ENCODE data around the gene ERICH3.
"Not testable (repeated sequence)": the region's sequence is repeated elsewhere in the genome, so short reads cannot be mapped to it uniquely, and the experiment has no call there.

ERICH3 gene

DNA sequence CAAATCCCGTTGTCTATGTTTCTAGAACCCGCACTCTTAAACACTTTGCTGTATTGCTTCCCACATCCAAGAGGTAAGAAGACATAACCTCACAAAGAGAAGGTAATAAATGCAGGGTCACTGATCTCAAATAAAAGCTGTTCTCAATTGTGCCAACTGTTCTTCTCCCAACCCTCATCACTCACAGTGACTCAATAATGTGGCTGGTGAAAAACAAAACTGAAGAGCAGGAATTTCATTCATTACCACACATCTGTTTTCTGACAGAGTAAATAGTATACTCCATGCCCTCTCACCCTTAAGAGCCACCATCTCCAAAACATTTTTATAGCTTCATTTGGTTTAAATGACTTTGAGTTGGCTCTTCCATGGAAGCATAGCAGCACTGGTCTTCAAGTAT is 6.2 kb upstream of the ERICH3 start:
- in situ Hi-C loops (cut with MboI; ENCODE audit: low sequenced_read_pairs), result no loop called here

DNA sequence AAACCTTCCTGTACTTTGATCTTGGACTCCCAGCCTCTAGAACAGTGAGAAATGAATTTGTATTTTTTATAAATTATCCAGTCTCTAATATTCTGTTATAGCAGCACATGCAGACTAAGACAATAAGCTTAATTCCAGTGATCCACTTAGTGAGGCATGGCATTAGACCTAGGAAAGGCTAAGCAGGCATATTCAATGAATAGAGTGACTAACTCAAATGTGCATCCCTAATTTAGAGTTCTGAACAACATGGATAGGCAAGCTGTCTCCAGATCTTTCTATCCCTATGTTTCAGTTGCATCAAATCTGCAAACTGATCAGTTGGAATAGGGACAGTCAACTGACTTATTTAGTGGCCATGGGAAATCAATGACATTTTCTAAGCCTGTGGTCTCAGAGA is 4.3 kb upstream of the ERICH3 start:
- in situ Hi-C loops (cut with MboI; ENCODE audit: low sequenced_read_pairs), result no loop called here

DNA sequence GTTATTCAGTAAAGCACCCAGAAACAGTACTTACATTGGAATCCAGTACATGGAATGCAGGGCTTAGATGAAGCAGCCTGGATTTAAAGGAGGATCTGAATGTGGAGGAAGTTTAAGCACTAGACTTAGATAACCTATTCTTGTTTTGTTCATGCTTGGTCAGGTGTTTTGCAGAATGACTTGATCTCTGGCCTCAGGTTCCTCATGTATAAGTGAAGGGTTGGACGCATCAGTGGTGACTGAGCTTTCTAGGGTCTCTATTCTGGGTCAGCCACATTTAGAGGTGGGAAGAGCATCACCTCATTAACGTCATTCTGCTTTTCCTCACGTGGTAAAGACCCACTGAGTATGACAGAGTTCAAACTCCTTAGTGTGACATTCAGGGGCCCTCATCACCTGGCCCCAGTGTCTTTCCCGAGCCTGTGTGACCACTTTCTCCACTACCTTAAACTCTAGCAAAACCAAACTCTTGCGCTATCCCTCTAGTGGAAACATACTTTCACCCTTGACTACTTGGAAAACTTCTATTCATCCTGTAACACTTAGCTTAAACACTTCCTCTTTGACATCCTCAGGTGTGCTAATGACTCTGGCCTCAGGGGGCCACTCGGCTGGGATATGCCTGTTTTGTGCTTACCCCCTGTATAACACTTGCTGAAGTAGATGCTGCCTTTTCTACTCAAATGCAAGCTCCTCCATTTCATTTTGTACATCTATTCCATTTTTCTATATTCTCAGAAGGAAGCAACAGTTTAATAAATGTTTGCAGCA is 871 bp upstream of the ERICH3 start:
- in situ Hi-C loops (cut with MboI; ENCODE audit: low sequenced_read_pairs), result no loop called here

DNA sequence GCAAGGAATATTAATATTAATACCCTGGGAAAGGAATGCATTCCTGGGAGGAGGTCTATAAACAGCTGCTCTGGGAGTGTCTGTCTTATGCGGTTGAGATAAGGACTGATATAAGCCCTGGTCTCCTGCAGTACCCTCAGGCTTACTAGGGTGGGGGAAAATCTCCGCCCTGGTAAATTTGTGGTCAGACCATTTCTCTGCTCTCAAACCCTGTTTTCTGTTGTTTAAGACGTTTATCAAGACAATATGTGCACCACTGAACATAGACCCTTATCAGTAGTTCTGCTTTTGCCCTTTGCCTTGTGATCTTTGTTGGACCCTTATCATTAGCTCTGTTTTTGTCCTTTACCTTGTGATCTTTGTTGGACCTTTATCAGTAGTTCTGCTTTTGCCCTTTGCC is 2.7 kb downstream of the ERICH3 start:
- in situ Hi-C loops (cut with MboI; ENCODE audit: low sequenced_read_pairs), result not testable (repeated sequence)

DNA sequence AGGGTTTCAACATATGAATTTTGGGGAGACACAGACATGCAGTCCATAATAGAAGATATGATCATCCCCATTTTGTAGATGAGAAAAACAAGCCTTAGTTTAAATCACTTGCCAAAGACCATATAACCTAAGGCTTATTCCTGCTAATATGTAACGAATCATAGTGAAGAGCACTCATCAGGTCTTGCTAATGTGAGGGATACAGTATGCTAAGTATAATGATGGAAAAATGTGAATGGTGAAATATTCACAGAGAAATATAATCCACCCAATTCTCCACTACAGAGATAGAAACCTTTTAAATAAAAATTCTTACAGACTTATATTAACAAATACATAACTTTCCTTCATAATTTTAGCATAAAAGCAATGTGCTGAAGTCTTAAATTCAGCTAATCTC is 18.9 kb downstream of the ERICH3 start:
- in situ Hi-C loops (cut with MboI; ENCODE audit: low sequenced_read_pairs), result no loop called here

DNA sequence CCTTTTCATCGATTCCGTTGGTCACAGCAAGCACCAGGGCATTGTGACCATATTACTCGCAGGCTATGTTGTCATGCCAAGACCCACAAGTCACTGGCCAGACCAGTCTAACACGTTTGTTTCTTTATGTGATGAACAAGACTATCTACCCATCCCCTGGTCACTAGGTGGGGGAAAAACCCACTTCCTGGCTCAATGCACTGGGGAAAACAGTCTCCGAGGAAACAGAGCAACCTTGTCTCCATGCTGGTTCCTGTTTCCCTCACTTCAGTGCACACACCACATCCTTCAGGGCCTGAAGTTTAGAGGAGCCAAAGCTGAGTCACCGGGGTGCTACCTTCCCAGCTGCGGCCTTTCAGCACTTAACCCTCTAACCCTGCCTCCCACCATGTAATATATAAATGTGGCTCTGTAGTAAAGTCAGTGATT is 20.9 kb downstream of the ERICH3 start:
- in situ Hi-C loops (cut with MboI; ENCODE audit: low sequenced_read_pairs), result no loop called here

DNA sequence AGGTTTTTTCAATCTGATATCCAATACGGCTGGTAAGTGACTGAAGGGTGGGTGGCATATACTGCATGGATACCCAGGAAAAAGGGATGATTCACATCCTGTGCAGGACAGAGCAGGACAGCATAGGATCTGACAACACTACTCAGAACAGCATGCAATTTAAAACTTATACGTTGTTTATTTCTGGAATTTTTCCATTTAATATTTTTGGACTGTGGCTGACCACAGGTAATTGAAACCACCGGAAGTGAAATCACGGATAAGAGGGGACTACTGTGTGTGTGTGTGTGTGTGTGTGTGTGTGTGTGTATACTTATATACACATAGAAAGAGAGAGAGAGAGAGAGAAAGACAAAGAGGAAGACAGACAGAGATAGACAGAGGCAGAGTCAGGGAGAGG is 23.0 kb downstream of the ERICH3 start:
- in situ Hi-C loops (cut with MboI; ENCODE audit: low sequenced_read_pairs), result no loop called here

DNA sequence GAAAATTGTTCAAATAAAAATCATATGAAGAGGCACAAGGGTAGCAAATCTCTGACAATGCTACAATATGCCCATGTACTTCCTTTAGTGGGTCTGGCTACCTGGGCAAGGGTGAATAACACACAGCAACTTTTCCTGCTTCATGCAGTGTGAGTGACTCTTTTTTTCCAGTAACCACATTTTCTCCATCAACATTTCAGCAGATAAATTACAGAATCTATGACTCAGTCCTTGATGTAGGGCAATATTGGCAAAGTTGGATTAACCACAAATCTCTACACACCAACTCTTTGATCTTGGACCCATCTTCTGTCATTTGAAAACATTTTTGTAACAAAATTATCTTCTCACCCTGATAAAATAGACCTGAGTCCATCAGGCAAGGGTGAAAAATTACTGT is 31.7 kb downstream of the ERICH3 start:
- in situ Hi-C loops (cut with MboI; ENCODE audit: low sequenced_read_pairs), result no loop called here

DNA sequence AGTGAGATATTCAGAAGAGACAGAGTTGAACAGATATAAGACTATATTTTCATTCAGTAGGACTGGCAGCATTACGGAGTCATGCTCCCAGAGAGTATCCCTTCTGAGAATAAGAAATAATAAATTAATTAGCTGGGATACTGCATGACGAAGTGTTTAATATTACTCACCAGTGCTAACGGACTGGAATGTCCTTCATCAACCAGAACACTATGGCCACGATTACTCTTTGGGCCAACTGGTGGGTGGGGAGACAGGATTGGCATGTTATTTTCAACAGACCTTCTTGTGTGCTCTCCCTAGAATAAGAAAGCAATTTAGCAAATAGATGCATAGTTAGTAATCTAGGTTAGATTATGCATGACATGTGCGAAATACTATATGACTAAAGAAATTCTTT is 32.4 kb downstream of the ERICH3 start:
- in situ Hi-C loops (cut with MboI; ENCODE audit: low sequenced_read_pairs), result no loop called here

DNA sequence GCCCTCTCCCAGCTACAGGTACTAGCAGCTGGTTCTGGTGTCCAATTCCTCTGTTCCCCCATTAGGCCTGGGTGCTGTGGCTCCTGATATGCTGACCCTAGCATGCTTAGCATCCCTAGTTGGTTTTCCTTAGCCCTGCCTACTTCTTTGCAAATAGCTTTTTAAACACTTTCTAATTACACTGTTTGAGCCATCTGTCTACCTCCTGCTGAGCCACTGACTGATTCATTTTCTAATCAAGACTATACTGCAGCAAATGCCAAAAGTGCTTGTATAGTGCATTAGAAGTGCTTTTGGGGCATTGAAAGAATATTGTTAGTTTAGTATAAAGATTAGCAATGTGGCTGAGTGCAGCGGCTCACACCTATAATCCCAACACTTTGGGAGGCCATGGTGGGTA is 36.3 kb downstream of the ERICH3 start:
- in situ Hi-C loops (cut with MboI; ENCODE audit: low sequenced_read_pairs), result no loop called here

DNA sequence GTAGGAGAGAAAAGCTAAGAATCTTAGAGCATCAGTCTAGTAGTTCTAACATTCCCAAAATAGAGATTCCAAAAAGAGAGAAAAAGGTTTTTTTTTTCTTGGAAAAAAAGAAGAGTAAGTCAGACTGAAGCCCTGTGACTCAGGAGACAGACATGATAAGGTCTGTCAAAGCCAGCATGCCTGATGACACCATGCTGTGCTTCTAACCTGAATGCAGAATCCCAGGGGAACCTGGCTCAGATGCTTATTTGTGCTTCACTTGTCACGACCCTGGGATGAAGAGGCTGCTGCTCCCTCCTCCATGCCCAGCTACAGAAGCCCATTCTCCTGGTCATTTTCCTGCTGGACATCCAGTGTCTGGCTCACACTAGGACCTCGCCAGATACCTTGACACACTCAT is 44.3 kb downstream of the ERICH3 start:
- in situ Hi-C loops (cut with MboI; ENCODE audit: low sequenced_read_pairs), result no loop called here

DNA sequence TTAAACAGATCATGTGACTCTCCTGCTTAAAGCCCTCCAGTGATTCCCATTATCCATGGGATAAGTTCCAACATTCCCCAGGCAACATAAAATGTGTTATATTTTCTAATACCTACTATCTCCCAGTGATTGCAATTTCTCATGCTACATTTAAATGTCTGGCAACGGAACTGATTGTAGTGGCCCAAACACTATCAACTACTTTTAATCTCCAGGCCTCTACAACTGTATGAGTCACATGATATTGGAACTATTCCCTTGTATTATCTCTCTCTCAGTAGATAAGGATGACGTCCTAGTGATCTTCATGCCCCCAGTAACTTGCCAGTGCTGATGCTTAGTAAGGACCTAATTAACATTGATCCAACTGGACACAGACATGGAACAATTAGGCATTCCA is 49.9 kb downstream of the ERICH3 start:
- in situ Hi-C loops (cut with MboI; ENCODE audit: low sequenced_read_pairs), result no loop called here

DNA sequence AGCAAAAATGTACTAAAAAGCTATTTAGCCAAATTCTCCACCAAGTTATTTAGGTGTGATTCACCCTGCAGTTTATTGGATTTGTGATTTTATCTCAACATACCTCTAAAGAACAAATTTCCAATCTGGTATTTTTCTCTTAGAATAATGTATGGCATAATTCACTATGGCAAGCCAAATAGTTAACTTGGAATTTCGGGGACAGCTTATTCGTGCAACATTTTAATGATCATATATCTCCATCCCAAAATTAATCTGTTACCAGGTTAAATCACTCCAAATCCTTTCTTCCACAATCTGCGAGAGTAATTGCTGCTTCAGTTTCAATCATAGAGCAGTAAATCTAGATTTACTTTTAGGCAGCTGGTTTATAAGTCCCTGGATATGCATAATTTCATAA is 53.4 kb downstream of the ERICH3 start:
- in situ Hi-C loops (cut with MboI; ENCODE audit: low sequenced_read_pairs), result no loop called here

DNA sequence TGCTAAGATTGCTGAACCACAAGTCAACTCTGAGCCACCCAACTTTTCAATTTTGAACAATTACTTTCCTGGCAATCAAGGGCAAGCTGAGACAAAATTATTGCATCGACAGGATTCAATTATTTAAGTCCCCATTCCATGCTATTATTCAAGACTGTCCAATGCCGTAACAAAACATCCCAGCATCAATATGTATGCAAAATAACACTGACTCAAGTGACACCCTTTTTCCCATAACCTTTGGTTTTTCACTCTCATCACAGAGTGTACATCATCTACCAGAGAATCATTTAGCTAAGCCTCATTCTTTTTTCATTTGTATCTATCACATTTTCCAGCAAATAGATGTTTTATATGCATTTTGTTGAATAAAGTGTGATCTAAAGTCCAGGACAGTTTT is 54.6 kb downstream of the ERICH3 start:
- in situ Hi-C loops (cut with MboI; ENCODE audit: low sequenced_read_pairs), result no loop called here

DNA sequence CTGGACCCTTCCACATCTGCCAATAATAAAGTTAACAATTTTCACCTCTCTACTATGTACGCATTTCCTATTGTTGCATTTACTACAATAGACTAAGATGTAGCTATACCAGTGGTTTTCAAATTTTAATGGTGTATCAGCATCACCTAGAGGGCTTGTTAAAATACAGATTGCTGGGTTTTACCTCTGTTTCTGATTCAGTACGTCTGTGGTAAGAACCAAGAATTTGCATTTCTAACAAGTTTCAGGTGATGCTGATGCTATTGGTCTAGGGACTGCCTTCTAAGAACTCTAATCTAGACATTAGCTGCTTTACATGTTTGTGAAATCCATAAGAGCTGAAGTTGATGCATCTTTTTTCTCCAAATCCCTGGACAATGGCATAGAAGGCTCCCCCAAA is 59.7 kb downstream of the ERICH3 start:
- in situ Hi-C loops (cut with MboI; ENCODE audit: low sequenced_read_pairs), result no loop called here

DNA sequence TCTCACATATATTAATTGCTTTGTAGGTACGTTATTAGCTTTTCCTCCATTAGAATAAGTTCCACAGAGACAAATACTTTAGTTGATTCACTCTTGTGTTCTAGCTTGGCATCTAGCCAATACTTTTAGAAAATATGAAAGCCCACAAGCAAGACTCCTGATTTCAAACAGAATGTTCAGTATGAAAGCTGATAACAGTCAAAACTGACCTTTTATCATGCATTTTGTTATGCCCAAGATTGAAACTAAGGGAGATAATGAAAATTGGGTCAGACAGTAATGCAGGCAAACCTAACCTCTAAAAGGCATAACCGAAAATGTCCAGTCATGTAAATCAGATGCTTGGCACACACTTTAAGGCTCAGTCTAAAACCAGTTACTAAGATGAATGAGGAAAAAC is 61.7 kb downstream of the ERICH3 start:
- in situ Hi-C loops (cut with MboI; ENCODE audit: low sequenced_read_pairs), result no loop called here

DNA sequence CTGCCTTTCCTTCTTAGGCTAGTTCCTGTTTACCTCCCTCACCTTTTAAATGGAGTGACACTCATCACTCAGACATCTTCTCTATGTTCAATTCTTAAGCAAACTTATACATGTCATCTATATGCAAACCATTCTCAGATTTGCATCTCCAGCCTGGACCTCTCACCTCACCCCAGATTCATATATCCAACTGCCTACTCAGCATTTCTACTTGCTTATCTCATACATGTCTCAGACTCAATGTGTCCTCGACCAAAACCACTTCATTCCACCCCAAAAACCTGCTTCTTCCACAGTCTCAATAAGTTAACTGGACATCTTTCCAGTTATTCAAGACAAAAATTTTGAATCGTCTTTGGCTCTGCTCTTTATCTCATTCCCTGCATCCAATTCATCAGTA is 62.6 kb downstream of the ERICH3 start:
- in situ Hi-C loops (cut with MboI; ENCODE audit: low sequenced_read_pairs), result no loop called here

DNA sequence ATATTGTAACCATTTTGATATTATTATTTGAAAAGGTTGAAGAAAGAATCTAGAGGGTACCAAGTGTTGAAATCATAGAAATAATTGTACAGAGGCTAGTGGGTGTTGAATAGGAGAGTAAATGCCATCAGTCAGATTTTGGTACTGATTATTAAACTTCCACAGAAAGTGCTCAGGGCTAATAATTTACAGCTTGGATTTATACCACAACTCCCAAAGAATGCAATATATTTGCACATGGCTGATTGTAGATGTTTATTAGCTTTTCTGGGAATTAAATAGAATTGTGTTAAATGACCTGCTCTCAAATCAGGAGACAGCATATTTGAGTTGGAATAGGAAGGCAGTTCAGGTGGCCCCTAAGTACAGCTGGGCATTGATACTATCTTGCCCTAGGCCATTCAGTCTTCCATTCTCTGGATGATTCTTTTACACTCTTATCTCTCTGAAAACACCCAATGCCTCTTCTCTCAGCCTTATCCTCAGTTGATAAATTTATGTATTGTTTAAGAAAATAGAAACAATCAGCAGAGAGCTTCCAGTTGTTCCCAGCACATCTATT is 63.7 kb downstream of the ERICH3 start:
- in situ Hi-C loops (cut with MboI; ENCODE audit: low sequenced_read_pairs), result no loop called here

DNA sequence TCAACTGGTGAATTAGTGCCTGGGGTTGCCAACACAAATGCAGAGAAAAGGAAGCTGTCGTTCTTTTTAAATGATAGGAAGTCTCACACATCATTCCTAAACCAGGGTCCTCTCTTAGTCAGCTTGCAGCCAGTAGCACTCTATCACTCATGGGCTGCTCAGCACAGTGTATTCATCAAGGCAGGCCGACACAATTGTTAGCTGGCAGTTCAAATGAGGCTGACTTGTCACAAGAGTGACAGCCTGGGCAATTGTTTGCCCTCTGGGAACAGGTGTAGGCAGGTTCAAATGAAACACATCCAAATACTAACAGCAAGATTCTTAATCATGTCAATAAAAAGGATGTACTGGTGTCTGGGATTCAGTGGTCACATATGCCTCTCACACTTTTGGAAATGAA is 76.9 kb downstream of the ERICH3 start:
- in situ Hi-C loops (cut with MboI; ENCODE audit: low sequenced_read_pairs), result no loop called here

DNA sequence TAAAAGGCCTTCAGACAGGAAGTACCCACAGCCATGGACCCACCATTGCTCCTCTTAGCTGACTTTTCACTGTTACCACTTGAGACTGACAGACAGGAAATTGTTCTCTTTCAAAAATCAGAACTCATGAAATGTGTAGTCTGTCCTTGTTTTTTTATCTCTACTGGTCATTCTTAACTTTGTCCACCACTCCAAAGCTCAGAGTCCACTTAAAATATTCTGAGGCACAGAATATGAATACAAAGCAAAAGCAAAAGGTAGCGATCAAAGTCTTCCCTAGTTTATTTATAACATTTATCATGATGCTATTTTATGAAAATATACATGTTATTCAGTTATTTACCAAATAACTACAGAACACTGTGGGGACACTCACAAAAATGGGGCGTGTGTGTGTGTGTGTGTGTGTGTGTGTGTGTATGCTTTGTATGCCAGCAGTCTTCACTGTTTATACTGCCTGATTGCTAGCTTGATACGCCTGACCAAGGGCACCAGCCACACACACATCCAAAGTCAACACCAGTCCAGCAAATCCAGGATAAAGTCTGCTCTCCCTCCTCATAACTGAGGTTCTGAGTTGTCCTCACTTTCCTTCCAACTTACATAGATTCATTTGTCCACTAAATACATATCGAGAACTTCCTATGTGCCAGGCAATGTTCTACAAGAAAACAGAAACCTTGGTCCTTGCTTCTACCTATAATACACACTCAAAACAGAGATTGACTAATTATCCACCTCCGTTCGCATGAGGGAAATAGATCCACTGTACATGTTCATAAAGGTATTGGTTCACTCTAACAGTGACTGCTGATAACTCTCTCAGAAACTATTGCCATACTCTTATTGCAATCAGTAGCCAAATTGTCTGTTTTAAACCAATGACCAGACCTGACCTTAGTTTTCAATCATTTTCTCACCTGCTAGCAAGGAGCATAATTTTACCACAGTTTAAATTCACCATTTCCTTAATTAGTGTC is 79.4 kb downstream of the ERICH3 start:
- in situ Hi-C loops (cut with MboI; ENCODE audit: low sequenced_read_pairs), result no loop called here

DNA sequence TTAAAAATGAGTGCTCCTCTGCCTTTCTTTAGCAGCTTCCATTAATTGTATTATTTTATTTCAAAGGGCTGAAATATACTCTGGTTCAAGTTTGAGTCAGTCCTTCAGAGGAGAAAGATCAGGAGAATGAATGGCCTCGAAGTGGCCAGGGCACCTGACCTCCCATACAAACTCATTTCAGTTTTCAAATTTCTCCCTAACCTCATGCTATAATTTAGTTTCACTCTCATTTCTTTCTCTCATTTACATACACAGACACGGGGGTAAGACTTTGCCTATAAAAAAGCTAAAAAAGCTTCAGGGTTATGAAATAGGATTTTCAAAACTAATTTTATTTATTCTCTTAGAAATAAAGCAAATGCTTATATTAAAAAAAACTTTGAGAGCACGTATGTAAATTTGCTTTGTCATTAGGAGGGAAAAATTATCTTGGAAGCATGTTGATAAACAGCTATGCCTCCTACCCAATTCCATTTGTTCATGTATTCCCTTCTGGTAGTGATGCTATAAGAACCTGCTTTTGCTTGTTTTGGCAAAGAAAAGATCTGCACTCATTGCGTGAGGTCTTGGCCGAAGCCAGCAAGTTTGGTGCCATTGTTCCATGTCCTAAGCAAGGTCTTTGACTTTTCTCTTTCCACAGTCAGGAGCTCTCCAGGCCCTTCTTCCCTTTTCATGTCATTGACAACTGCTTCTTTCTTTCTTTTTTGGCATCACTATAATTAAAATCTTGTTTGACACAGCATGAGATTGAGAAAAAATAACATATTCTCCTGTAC is 80.8 kb downstream of the ERICH3 start:
- in situ Hi-C loops (cut with MboI; ENCODE audit: low sequenced_read_pairs), result no loop called here
